ENCODE data around the gene LEF1.

The LEF1 gene

GRCh38 chr4:108168671-108169523, at the start of gene LEF1:
Gene LEF1, minus strand, starts transcription at chr4:108168932. Its CDS starts 1,165 bp downstream, at chr4:108167767.
- no peak for DNase-seq (ENCODE audit: low spot score)

- DNase-seq (ENCODE audit: low spot score): no peak
These were observed 47.8 kb upstream of the LEF1 start for GRCh38 chr4:108216510-108216909.

GRCh38 chr4:108215055-108215454, 46.3 kb upstream of the LEF1 start:
- no peak for DNase-seq (ENCODE audit: low spot score)

GRCh38 chr4:108213723-108214122, 45.0 kb upstream of the LEF1 start:
- no peak for DNase-seq (ENCODE audit: low spot score)

GRCh38 chr4:108213308-108213707, 44.6 kb upstream of the LEF1 start:
- DNase-seq (ENCODE audit: low spot score): no peak

GRCh38 chr4:108210989-108211835, 42.5 kb upstream of the LEF1 start:
- DNase-seq (ENCODE audit: low spot score): no peak

- no peak for DNase-seq (ENCODE audit: low spot score)
These were observed 40.8 kb upstream of the LEF1 start for GRCh38 chr4:108209489-108209888.

GRCh38 chr4:108205859-108206258, 37.1 kb upstream of the LEF1 start:
- DNase-seq (ENCODE audit: low spot score): no peak

- DNase-seq (ENCODE audit: low spot score): no peak
These were observed 35.8 kb upstream of the LEF1 start for GRCh38 chr4:108204518-108204917.

GRCh38 chr4:108203377-108203776, 34.6 kb upstream of the LEF1 start:
- DNase-seq (ENCODE audit: low spot score): no peak

- no peak for DNase-seq (ENCODE audit: low spot score)
These were observed 33.0 kb upstream of the LEF1 start for GRCh38 chr4:108201774-108202173.

- no peak for DNase-seq (ENCODE audit: low spot score)
These were observed 31.1 kb upstream of the LEF1 start for GRCh38 chr4:108199881-108200280.

GRCh38 chr4:108193886-108194672, 25.3 kb upstream of the LEF1 start:
- no peak for DNase-seq (ENCODE audit: low spot score)

- no peak for DNase-seq (ENCODE audit: low spot score)
These were observed 24.2 kb upstream of the LEF1 start for GRCh38 chr4:108192935-108193334.

- no peak for DNase-seq (ENCODE audit: low spot score)
These were observed 23.3 kb upstream of the LEF1 start for GRCh38 chr4:108192056-108192455.

GRCh38 chr4:108191269-108191914, 22.7 kb upstream of the LEF1 start:
- DNase-seq (ENCODE audit: low spot score): no peak

GRCh38 chr4:108188770-108189169, 20.0 kb upstream of the LEF1 start:
- no peak for DNase-seq (ENCODE audit: low spot score)

- no peak for DNase-seq (ENCODE audit: low spot score)
These were observed 16.5 kb upstream of the LEF1 start for GRCh38 chr4:108185252-108185651.

GRCh38 chr4:108184453-108185049, 15.8 kb upstream of the LEF1 start:
- DNase-seq (ENCODE audit: low spot score): no peak

- DNase-seq (ENCODE audit: low spot score): no peak
These were observed 13.0 kb upstream of the LEF1 start for GRCh38 chr4:108181704-108182103.

- no peak for DNase-seq (ENCODE audit: low spot score)
These were observed 11.8 kb upstream of the LEF1 start for GRCh38 chr4:108180513-108180912.
